ENCODE results near the gene DMAC2L.
"Not testable (repeated sequence)": the region's sequence is repeated elsewhere in the genome, so short reads cannot be mapped to it uniquely, and the experiment has no call there.

DMAC2L gene

DNA sequence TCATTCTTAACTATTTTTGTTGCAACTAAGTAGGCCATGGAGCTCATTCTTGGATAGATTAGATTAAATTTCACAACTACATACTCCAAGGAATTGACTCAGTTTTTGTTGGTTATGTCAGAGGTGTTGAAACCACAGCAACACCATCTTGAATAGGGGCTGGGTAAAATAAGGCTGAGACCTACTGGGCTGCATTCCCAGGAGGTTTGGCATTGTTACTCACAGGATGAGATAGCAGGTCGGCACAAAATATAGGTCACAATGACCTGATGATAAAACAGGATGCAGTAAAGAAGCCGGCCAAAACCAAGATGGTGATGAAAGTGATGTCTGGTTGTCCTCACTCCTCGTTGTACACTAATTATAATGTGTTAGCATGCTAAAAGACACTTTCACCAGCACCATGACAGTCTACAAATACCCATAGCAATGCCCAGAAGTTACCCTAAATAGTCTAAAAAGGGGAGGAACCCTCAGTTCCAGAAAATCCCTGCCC, 20.9 kb downstream of the DMAC2L start:
- DNase-seq = no peak

DNA sequence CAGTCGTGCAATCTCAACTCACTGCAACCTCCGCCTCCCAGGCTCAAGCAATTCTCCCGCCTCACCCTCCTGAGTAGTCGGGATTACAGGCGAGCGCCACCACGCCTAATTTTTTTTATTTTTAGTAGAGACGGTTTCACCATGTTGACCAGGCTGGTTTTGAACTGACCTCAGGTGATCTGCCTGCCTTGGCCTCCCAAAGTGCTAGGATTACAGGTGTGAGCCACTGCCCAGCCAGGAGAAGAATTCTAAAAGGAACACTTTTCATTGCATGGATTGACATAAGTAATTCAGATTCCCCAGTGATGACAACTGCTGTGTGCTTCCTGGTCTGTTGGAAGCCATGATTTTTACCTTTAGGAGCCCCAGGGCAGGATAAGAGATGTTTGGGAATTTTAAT, 22.1 kb downstream of the DMAC2L start:
- DNase-seq = no peak

DNA sequence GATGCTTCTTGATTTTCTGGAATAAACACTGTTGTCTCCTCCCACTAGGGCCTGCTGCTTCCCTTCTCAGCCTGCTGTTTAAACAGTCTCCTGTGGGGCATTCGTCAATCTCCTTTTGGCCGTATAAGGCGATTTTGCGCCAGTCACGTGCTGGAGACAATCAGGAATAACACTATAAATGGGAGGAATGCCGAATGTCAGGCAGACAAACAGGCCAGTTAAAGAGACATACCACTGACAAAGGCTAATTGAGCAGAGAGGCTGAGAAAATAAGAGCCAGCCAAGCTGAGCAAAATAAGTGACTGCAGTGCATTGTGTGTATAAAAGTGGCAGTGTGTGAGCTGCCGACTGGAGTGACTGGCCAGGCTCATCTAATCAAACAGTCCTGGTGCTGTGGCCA, 23.3 kb downstream of the DMAC2L start:
- peak; percentile 89 for DNase-seq

DNA sequence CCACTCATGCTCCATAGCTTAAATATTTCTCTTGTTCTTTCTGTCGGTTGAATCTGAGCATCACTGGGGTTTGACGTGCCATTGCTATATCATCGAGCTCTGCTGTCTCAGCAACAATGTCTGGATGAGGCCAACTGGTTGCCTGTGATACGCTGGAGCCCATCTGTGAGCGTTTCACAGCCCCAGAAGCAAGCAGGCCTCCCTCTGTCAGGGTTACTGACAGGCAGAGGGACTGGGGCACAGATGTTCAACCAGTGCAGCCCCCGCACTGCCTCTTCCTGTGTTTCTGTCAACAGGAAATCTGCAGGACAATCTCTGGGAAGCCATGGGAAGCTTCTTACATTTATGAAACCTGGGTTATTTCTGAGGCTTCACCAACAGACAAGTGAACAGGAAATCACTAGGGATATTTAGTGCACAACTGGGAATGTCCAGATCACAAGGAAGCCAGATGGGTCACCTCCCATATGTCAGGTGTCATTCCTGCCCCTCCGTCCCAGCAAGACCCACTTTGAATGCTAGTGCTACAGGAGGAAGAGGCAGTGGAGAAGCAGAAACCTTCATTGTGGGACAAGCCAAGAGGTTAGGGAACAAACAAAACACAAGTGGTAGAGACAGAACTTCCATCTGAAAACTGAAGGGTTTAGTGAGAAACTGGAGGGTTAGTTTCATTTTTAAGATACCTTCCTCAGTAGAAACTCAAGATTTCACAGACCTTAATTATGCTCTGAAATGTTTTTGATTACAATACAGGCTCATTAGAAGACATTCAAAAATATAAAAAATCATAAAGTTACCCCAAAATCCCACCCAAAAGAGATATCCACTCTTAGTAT, 24.1 kb downstream of the DMAC2L start:
- DNase-seq = peak; percentile 85

DNA sequence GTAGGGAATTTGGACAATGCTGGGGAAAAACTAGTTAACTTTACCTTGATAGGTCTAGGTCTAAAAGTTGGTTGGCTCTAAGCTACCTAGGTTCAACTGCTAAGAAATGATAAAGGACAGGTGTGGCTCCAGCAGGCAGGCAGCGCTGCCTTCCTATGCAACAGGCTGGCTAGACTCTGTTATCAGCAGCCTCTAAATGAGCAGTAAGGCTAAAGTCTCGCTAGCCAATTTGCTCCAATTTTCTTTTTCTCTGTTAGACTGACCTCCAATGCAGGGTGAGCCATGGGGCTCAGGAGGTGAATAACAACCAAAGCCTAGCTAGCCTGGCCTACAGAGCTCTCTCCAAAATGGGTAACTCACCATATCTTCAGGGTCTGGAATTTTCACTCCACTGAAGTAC, 26.5 kb downstream of the DMAC2L start:
- no peak for DNase-seq

DNA sequence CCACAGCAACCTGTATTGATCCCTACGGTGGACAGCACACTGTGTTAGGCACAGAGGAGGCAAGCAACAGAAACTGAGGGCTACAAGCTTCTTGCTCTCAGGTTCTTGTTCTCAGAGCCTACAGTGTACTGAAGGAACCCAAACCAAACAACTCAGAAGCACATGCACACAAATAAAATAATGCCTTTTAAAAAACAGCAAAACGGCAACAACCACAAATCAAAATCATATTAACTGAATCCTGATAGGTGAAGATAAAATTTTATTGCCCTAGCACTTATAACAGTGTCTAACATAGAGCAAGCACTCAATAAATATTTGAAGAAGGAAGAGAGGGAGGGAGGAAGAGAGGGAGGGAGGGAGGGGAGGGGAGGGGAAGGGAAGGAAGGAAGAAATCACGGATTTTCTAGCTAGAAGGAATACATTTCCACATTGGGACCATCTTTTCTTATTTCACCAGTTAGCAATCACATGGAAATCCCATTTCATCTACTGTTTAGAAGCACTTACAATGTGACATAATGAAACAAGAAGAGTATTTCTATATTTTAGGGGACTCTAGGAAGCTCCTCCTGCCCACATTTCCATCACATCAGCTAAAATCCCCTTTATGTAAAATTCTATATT, 27.2 kb downstream of the DMAC2L start:
- no peak for DNase-seq

DNA sequence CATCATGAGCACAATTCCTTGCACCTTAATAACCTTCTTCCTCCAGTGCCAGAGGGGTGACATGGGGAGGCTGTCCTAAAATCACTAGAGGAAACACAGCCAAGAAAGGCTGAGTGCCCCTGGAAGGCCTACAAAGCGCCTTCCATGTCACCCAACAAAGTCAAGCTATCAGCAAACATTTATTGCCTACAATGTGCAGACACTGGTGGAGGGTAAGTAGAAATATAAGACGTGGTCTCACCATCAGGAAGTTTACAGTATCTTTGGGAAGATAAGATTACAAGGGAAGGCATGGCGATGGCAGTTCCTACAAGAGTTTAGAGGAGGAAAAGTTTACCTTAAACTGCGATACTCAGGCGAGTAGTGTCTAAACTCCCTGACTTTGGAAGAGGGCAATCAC, 27.9 kb downstream of the DMAC2L start:
- no peak for DNase-seq

DNA sequence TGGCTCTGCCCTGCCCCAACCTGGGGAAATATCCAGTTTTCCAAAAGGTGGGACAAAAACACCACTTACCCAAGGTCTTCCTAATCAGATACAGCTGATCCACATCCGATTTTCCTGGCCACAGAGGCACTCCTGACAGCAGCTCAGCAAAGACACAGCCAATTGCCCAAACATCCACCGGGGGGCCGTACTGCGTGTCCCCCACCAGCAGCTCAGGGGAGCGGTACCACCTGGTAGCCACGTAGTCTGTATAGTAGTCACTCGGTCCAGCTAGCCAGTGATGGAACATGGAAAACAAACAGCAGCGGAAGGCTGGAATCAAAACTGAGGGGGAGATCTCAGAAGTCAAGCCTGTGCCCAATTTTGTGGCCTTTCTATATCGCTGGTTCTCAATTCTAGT, 28.8 kb downstream of the DMAC2L start:
- DNase-seq = no peak

DNA sequence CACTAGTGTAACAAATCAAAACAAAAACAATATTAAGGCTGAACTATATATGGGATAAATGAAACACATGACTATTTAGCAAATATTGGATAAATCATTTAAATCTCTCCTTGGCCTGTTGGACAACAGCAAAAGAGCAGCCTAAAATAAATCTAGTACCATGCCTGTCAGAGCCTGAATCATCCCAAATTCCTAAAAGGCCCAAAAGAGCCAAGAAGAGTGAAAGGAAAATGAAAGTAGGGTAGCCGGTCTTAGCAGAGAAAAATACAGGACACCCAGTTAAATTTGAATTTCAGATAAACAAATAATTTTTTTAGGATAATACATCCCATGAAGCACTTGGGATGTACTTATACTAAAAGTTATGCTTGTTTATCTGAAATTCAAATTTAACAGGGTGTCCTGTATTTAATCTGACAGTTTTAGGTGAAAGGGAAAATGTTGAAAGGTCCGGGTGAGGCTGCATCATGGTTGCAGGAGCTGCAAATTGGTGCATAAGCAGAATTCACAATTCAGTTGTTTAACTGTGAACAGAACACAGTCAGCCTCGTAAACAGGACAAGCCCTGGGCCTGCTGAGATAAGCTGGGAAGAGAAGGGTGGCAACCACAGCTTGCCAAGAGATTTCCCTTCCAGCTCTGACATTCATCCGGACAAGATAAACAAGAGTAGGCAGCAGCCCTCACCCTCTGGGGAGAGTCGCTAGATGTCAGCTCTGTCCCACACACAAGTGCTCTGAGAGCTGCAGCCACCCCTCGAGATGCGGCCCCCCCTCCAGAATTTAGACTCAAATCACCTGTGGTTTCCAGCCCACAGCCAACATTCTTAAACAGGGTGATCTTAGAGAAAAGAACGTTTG, 30.3 kb downstream of the DMAC2L start:
- peak; percentile 88 for DNase-seq

DNA sequence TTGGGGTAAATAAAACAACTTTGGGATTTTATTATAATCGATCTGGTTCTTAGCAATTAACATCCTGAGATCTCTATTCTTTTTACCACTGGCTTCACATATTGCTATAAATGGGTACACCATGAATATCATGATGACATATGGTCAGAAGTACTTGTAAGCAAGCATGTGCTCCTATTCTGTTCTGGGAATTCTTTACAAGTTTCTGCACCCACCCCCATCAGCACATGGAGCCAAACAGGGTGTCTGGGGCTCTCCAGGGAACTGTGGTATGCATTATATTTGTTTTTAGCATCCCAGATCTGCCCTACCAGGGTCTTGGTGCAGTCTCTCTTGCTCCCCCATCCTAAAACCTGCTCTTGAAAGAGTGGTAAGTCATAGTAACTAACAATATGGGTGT, 31.3 kb downstream of the DMAC2L start:
- peak; percentile 76 for DNase-seq

DNA sequence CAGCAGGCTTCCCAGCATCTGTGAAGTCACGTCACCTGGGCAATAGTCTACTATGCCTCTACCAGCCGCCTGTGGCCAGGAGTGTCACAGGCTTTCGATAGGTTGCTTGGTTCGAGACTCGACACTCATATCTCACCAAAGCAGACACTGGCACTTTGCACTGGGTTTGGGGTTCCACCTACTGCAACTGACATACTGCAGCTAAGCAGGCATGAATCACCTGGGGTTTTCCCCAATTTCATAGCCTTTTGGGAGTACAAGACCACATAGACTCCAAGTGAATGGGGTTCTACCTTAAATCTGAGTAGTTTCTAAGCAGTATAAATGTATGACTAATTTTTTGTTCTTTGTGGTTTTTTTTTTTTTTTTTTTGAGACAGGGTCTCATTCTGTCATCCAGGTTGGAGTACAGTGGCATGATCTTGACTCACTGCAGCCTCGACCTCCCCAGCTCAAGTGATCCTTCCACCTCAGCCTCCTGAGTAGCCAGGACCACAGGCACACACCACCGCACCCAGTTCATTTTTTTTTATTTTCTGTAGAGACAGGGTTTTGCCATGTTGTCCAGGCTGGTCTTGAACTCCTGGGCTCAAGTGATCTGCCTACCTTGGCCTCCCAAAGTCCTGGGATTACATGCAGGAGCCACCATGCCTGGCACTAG, 32.1 kb downstream of the DMAC2L start:
- DNase-seq = no peak

DNA sequence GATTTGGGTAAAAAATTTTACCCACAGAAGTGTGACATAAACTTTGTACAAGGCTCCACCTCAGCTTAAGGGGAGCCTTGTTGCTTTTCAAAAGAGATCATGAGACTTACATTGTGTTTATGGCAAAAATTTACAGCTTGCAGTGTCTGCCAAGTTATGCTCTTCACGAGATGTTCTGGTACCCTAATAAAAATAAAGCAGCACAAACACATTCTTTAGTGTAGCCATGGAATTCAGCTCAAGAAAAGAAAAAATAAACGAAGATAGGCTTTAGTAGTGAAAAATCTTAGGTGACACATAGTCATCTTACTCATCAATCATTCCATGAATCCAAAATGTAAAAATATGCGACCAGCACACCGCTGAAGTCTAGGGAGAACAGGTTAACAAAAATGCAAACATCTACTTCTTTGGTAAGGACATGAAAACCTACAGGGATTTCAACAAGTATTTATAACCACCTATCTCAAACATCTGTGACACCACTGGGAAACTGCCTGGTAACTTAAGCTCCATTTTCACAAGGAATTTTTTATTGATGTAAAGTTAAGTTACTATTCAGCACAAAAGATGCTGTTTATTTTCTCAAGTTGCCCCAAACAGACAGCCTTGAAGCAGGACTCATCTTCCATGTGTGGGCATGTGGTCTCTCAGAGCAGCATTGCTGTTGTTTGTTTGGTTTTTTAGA, 32.9 kb downstream of the DMAC2L start:
- DNase-seq = no peak

DNA sequence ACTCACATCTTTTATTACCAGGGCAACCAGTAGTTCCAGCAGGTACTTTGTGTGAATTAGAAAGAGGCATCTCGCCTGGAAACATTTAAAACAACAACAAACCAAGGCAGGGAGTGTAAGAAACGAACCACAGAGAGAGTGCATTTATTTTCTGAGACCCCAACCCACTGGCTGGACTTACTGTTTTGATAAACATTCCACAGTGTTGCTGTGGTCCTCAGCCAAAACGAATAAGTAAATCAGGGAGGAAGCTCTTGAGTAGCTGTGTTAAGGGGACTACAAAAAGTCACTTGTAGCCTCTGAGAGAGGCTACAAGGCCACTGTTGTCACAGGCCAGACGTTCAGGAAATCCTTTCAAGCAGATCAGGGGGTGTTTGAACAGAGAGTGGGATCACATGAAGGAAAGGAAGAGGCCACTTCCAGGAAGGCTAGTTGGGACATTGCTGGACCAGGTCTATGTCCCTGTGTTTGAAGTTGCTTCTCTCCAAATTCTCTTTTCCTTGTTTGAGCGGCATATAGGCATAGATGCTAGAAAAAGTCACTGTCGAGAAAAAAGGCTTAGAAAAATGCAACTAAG, 33.8 kb downstream of the DMAC2L start:
- DNase-seq = no peak

DNA sequence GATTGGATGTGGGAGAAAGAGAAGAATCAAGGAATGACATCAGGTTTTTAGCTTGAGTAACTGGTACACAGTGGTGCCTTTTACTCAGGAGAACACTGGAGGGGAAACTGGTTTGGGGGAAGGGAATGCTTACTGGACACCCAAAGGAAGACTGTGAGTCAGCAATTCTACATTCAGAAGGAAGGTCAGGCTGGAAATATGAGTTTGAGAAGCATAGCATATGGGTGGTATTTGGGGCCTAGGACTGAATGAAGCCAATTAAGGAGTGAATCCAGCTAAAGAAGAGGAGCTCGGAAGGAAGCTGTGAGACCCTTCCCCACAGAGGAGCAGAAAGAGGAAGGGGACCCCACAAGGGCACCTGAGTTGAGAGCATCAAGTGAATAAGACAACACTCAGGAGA, 35.4 kb downstream of the DMAC2L start:
- DNase-seq = no peak

DNA sequence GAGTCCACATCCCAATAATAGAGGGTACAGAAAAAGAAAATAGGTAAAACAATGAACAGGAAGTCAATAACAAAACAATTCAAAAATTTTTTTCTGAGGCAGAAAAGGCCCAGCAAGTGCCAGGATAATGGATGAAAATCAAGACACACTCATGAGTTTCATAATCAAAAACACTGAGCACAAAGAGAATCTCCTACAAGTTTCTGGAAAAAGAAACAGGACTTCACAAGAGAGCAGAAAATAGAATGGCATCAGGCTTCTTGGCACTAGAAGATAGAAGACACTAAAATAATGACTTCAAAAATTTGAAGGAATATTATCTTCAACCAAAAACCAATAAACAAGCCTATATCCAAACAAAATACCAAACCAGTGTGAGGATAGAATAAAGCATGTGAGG, 36.8 kb downstream of the DMAC2L start:
- DNase-seq = no peak

DNA sequence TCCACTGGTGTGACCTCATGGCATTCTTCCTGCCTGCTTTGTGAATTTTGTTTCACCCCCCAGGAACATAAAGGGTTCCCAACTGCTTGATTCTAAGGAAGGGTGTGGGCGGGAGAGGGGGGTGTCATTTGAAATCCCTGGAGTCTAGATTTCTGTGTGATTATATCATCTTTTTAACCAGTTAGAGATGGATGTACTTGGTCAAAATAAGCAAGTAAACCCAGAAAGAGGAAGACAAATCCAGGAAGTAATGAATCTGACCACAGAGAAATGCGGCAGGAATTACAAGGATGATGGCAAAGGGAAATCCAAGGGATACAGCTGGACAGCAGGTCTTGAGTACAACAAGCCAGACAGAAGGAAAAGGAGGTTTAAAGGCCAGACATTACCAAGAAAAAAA, 38.9 kb downstream of the DMAC2L start:
- DNase-seq = no peak

DNA sequence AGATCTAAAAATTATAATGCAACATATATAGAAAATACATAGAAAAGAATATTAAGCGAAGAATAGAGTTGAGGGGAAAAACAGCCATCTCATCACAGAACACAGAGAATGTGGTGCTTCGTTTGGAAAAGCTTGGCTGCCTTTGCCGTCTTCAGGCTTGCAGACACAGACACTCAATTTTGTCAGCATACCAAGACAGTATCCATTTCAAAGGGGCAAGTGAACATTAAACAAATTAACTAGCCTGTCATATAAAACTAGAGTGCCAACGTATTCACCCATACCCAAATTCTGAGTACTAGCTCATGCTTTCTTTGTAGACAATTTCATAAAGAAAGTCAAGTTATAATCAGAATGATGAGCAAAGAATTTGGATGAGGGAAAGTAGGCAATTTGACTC, 40.5 kb downstream of the DMAC2L start:
- DNase-seq = no peak

DNA sequence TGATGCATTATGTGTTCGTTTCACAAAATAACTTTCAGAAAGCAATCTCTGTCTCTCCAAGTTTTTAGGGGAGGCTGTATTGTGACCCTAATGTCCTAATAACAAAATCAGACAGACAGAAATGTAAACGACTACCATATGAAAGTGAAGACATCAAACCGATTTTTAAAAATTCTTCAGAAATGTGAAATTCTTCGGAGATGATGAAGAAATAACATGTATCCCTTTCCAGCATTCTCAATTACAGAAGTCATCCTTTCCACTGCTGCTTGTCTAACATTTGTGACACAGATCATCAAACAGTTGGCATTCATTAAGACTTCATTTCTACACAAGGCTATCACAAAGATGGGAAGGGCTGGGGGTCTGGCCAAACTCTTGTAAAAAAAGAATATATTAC, 41.0 kb downstream of the DMAC2L start:
- no peak for DNase-seq

DNA sequence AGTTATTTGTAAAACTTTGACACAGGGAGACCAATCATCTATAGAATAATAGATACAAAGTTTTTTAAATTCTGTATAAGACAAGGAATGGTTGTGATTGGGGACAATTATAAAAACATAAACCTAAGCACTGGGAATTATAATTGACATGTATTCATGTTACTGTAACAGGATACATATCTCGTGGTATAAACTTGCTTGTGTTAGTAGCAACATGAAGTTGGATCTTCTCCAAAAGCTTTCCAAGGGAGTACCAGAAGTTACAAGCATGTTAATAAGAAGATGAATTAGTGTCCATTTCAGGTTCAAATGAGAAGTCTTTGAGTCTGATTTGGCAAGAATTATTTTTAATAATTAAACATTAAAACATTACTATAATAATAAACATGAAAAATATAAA, 42.4 kb downstream of the DMAC2L start:
- DNase-seq = no peak

DNA sequence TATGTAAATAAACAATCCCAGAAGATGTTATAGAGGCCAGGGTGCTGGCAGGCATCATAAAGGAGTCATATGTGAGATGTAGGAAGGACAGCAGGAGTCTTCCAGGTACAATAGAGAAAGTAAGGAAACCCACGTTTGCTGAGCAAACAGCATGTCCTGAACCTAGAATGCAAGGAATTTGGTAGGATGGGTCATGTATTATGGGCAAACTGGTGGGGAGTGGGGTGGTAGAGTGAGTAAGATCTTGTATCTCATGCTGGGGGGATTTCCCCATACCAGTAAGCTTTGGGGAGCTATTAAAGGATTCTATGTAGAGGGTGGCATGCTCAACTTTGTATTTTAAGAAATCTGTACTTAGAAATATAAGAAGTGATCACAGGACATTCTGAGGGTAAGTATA, 43.6 kb downstream of the DMAC2L start:
- no peak for DNase-seq

DNA sequence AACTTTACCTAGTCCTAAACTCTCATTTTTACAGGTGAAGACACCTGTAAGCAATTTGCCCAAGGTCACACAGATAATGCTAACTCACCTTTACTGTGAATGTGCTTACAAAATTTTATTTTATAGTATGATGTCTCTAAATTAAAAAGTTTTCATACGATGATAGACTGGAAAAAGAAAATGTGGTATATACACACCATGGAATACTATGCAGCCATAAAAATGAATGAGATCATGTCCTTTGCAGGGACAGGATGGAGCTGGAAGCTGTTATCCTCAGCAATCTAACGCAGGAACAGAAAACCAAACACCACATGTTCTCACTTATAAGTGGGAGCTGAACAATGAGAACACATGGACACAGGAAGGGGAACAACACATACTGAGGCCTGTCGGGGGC, 44.2 kb downstream of the DMAC2L start:
- DNase-seq = not testable (repeated sequence)

DNA sequence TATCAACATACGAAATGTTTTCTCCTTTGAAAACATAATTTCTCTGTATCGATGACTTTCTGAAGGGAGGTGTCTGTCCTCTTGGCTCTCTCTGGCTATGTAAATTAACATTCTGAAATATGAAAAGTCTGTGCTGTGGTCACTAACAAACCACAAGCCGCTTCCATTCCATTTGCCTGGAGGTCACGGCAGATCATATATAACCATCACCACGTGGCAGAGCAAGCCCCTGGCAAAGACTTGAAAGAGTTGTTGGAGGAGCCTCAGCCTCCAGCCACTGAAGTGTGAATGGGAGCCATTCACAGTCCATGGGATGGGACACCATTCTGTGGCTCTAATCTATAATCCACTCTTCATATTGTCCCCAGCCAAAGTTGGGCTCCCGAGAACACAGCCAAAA, 45.0 kb downstream of the DMAC2L start:
- DNase-seq = no peak
